OCI-LY7 (cell line): Measurements from ENCODE around the gene PAQR5. TPM values are rescaled to one million over a fixed set of nuclear protein-coding genes. Genes with fewer than 3 reads are reported as not detected.

Source experiments
- BruUV-seq: library from RNA; stranded (reverse); fragments of 400-500 nt; replicated peaks from 2 replicates; lab custom pipeline; 2021; lab: Mats Ljungman, UMichigan
- CTCF ChIA-PET: fragments of 300-600 bp; sonication (Branson Sonifier 250); formaldehyde crosslinking; loops from one replicate; lab custom pipeline; 2022; ENCODE audit warnings: antibody characterized with exemption; ENCODE audit not compliant: unreplicated experiment; lab: Charles Lee
- POLR2A ChIA-PET: fragments of 300-600 bp; sonication (Branson Sonifier 250); formaldehyde crosslinking; loops from one replicate; lab custom pipeline; 2022; ENCODE audit warnings: antibody characterized with exemption; lab: Charles Lee
- DNase-seq: peaks from one replicate; pipeline ENCODE4 v3.0.0-alpha.2; 2015; ENCODE audit warnings: low spot score
- H2AFZ ChIP-seq: fragments of 200-600 bp; sonication (generic), shearing (Covaris generic); 2 replicates; pipeline ENCODE4 v1.6.1; 2014; ENCODE audit warnings: mild to moderate bottlenecking, antibody characterized with exemption, low read length, moderate library complexity
- H3K27ac ChIP-seq: fragments of 200-600 bp; sonication (generic); 2 replicates; pipeline ENCODE4 v1.5.1; 2014; ENCODE audit warnings: mixed run types, low read depth, mild to moderate bottlenecking, moderate library complexity, low read length, inconsistent platforms; ENCODE audit not compliant: poor library complexity, severe bottlenecking
- H3K36me3 ChIP-seq: fragments of 200-600 bp; sonication (generic); 2 replicates; pipeline ENCODE4 v1.6.1; 2014; ENCODE audit warnings: mild to moderate bottlenecking, antibody characterized with exemption, low read length, moderate library complexity, mixed read lengths; ENCODE audit not compliant: insufficient read depth
- H3K4me1 ChIP-seq: fragments of 200-600 bp; sonication (generic); 2 replicates; pipeline ENCODE4 v1.5.1; 2014; ENCODE audit warnings: mild to moderate bottlenecking, low read length; ENCODE audit not compliant: insufficient read depth, poor library complexity, severe bottlenecking
- H3K4me2 ChIP-seq: fragments of 200-600 bp; sonication (generic); 2 replicates; pipeline ENCODE4 v1.6.1; 2014; ENCODE audit warnings: mild to moderate bottlenecking, low read length
- H3K4me3 ChIP-seq: fragments of 200-600 bp; sonication (generic); 2 replicates; pipeline ENCODE4 v1.5.1; 2014; ENCODE audit warnings: mild to moderate bottlenecking, low read depth, low read length; ENCODE audit not compliant: poor library complexity, severe bottlenecking
- H3K79me2 ChIP-seq: fragments of 200-600 bp; sonication (generic); 2 replicates; pipeline ENCODE4 v1.6.1; 2016; ENCODE audit warnings: low read depth, mild to moderate bottlenecking, low read length, moderate library complexity, mixed read lengths; ENCODE audit not compliant: insufficient read depth
- H3K9me2 ChIP-seq: fragments of 200-600 bp; sonication (generic); 2 replicates; pipeline ENCODE4 v1.6.1; 2016; ENCODE audit warnings: mild to moderate bottlenecking, low read length, mixed read lengths; ENCODE audit not compliant: insufficient read depth
- H3K9me3 ChIP-seq: fragments of 200-600 bp; sonication (generic); 2 replicates; pipeline ENCODE4 v1.6.1; 2014; ENCODE audit warnings: mild to moderate bottlenecking, mixed run types, low read length, mixed read lengths
- H4K20me1 ChIP-seq: fragments of 200-600 bp; sonication (generic); 2 replicates; pipeline ENCODE4 v1.6.1; 2014; ENCODE audit warnings: mild to moderate bottlenecking, antibody characterized with exemption, low read length, moderate library complexity, mixed read lengths; ENCODE audit not compliant: insufficient read depth
- CTCF ChIP-seq: fragments of 200-600 bp; sonication (generic); conservative IDR thresholded peaks from 2 replicates; pipeline ENCODE4 v1.5.1; 2014; ENCODE audit warnings: mild to moderate bottlenecking, antibody characterized with exemption, low read length, moderate library complexity, mixed read lengths
- EZH2phosphoT487 ChIP-seq: fragments of 200-600 bp; sonication (generic); IDR thresholded peaks from 2 replicates; pipeline ENCODE4 v1.6.1; 2018; ENCODE audit warnings: low read depth, borderline replicate concordance, mild to moderate bottlenecking, mixed run types, antibody characterized with exemption, low read length, moderate library complexity, mixed read lengths
- intact Hi-C: fragments of 100-400 bp; cut with micrococcal nuclease; formaldehyde crosslinking; loops from one replicate; pipeline ENCODE4 v1.10.0; 2022; ENCODE audit not compliant: unreplicated experiment
- total RNA-seq, 2 experiments: library from RNA; depleted of rRNA in 1 of 2; stranded (reverse); fragments of >200 nt in 1 of 2; shearing (Covaris generic) in 1 of 2; gene quantifications; 2 replicates each; pipeline ENCODE4 v1.2.3, GENCODE V29; 2014 to 2022

PAQR5 gene
- total RNA-seq, 2 experiments from 2014 or later, result not detected

- TF ChIP-seq CTCF, result no peak
- TF ChIP-seq EZH2phosphoT487, result no peak
- Histone ChIP-seq H3K9me2 (no peaks in the 10 kb centered on the region), H3K4me3 (no peak overlapping the region), H2AFZ (no peak overlapping the region), H3K4me2 (no peak overlapping the region), H3K36me3 (no peaks in the 10 kb centered on the region), H3K9me3 (no peaks in the 10 kb centered on the region), H4K20me1 (no peaks in the 10 kb centered on the region), H3K79me2 (no peaks in the 10 kb centered on the region), H3K4me1 (no peaks in the 10 kb centered on the region), H3K27ac (no peak overlapping the region)
- ChIA-PET CTCF (no interaction called here), POLR2A (no interaction called here)
- DNase-seq, result no peak
- intact Hi-C loops, result no loop called here
- no TSS peak for BruUV-seq
These were observed 15.4 kb downstream of the PAQR5 start for GRCh38 chr15:69314131-69314530.

GRCh38 chr15:69314736-69315135 lies 16.0 kb downstream of the PAQR5 start:
- no peak overlapping the region for H3K27ac ChIP-seq
- H3K9me3 ChIP-seq, result no peaks in the 10 kb centered on the region
- H3K79me2 ChIP-seq, result no peaks in the 10 kb centered on the region
- H3K4me2 ChIP-seq, result no peak overlapping the region
- no peak overlapping the region for H3K4me3 ChIP-seq
- no peaks in the 10 kb centered on the region for H3K36me3 ChIP-seq
- BruUV-seq, result no TSS peak
- H3K4me1 ChIP-seq, result no peaks in the 10 kb centered on the region
- ChIA-PET POLR2A (no interaction called here), CTCF (no interaction called here)
- TF ChIP-seq CTCF (no peak), EZH2phosphoT487 (no peak)
- no peak for DNase-seq
- no peaks in the 10 kb centered on the region for H4K20me1 ChIP-seq
- intact Hi-C loops, result no loop called here
- no peaks in the 10 kb centered on the region for H3K9me2 ChIP-seq
- H2AFZ ChIP-seq, result no peak overlapping the region

DNA sequence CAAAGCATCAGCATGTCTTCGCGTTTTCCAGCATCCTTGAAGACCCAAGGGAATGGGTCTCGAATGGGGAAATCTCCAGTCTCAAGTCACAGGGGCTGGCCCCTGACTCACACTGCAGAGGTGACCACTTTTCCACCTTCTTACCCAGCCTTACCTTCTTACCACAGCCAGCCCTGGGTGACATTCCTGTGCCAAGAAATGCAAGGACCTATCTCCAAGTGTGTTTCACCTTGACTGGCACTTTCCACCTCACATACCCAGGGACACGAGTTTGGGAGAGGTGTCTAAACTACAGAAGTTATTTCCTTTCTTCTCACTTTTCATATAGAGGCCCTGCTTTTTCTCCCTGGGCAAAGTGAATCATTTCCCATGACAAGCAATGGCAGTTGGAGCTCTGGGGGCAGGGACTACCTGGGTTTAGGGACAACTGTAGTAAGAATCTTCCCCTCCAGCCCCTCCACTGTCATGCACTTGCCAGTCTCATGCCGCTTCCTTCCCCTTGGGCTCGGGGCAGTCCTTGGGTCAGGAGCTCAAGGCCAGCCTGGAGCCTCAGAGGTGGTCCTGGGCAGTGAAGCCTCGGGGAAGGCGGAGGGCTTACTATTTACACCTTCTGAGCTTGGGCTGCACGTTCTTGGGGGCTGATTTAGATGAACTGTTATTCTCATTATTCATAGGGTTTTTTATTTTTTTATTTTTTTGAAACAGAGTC lies 16.8 kb downstream of the PAQR5 start:
- Histone ChIP-seq H3K4me3 (no peak overlapping the region), H3K4me1 (no peaks in the 10 kb centered on the region), H3K4me2 (no peak overlapping the region), H3K27ac (no peak overlapping the region), H3K36me3 (no peaks in the 10 kb centered on the region), H3K79me2 (no peaks in the 10 kb centered on the region), H3K9me3 (no peaks in the 10 kb centered on the region), H2AFZ (no peak overlapping the region), H3K9me2 (no peaks in the 10 kb centered on the region), H4K20me1 (no peaks in the 10 kb centered on the region)
- no peak for DNase-seq
- intact Hi-C loops, result no loop called here
- ChIA-PET CTCF (no interaction called here), POLR2A (no interaction called here)
- TF ChIP-seq EZH2phosphoT487, result no peak
- no peak for TF ChIP-seq CTCF
- no TSS peak for BruUV-seq
